ENCODE measurements around the gene ATP23. TPM values are rescaled to one million over a fixed set of nuclear protein-coding genes. Genes with fewer than 3 reads are reported as not detected.

Gene ATP23, protein sequence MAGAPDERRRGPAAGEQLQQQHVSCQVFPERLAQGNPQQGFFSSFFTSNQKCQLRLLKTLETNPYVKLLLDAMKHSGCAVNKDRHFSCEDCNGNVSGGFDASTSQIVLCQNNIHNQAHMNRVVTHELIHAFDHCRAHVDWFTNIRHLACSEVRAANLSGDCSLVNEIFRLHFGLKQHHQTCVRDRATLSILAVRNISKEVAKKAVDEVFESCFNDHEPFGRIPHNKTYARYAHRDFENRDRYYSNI
- 5.4 to 7.2 TPM (median 6.6 TPM) in 5 replicates for total RNA-seq (2022; extraction: Qiagen RNA extraction; ENCODE audit: low read depth)

DNA sequence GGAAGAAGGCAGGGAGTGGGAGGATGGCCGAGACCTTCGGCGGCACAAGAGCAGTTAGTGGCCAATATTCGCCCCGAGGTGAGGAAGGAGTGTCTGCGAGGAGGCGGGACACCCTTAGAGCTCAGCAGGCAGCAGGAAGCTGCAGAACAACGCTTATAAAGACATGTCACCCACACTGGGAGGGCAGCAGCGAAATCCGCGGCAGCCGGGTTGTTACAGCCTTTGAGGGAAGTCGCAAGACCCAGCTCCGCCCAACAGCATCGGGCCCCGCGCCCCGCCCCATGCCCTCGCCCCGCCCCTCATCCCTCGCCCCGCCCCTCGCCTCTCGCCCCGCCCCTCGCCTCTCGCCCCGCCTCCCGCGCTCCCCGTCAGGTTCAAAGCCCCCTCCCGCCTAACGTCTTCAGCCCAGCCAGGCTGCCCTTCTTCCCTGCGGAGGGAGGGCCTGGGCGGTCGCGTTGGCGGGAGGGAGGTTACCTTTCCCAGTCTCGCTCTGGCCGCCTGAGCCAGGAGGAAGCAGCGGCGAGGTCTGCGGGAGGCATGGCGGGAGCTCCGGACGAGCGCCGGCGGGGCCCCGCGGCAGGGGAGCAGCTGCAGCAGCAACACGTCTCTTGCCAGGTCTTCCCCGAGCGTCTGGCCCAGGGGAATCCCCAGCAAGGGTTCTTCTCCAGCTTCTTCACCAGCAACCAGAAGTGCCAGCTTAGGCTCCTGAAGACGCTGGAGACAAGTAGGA, at the start of gene ATP23:
Gene ATP23 (plus strand): TSS at position 403 of the 730 bp plus-strand sequence. CDS start 135 bp downstream, at position 538.

Other genes starting within 250 kb of the ATP23 start
- 112 to 122 TPM (median 116 TPM) in 5 replicates for gene OS9, start 247.4 kb upstream of the ATP23 start, total RNA-seq (2022; extraction: Qiagen RNA extraction; ENCODE audit: low read depth)
- gene AGAP2, start 202.8 kb upstream of the ATP23 start, total RNA-seq (2022; extraction: Qiagen RNA extraction; ENCODE audit: low read depth): 0.10 to 0.16 TPM (median 0.13 TPM) in 5 replicates
- gene TSPAN31, start 196.5 kb upstream of the ATP23 start, total RNA-seq (2022; extraction: Qiagen RNA extraction; ENCODE audit: low read depth): 13.2 to 21.9 TPM (median 16.0 TPM) in 5 replicates
- 253 to 299 TPM (median 268 TPM) in 5 replicates for gene CDK4, start 189.3 kb upstream of the ATP23 start, total RNA-seq (2022; extraction: Qiagen RNA extraction; ENCODE audit: low read depth)
- gene MARCHF9, start 186.5 kb upstream of the ATP23 start, total RNA-seq (2022; extraction: Qiagen RNA extraction; ENCODE audit: low read depth): 6.1 to 8.0 TPM (median 7.2 TPM) in 5 replicates
- 0.89 to 2.8 TPM (median 2.3 TPM) in 5 replicates for gene CYP27B1, start 174.5 kb upstream of the ATP23 start, total RNA-seq (2022; extraction: Qiagen RNA extraction; ENCODE audit: low read depth)
- 52.1 to 68.7 TPM (median 54.0 TPM) in 5 replicates for gene METTL1, start 169.5 kb upstream of the ATP23 start, total RNA-seq (2022; extraction: Qiagen RNA extraction; ENCODE audit: low read depth)
- gene EEF1AKMT3, start 169.0 kb upstream of the ATP23 start, total RNA-seq (2022; extraction: Qiagen RNA extraction; ENCODE audit: low read depth): 5.3 to 6.5 TPM (median 6.2 TPM) in 5 replicates
- 69.3 to 81.3 TPM (median 71.5 TPM) in 5 replicates for gene TSFM, start 158.8 kb upstream of the ATP23 start, total RNA-seq (2022; extraction: Qiagen RNA extraction; ENCODE audit: low read depth)
- gene AVIL, start 122.8 kb upstream of the ATP23 start, total RNA-seq (2022; extraction: Qiagen RNA extraction; ENCODE audit: low read depth): 0.35 to 0.77 TPM (median 0.57 TPM) in 5 replicates
- 43.2 to 57.6 TPM (median 53.1 TPM) in 5 replicates for gene CTDSP2, start 94.8 kb upstream of the ATP23 start, total RNA-seq (2022; extraction: Qiagen RNA extraction; ENCODE audit: low read depth)

Data from A549 treated with RU486 at 1 μM for 4 hours (cell line).